Adipocyte (in vitro differentiated cells): ENCODE data around the gene PKNOX2.

Source experiments
- DNase-seq: peaks from one replicate; pipeline ENCODE4 v3.0.0-alpha.2; 2015; ENCODE audit warnings: low read depth
- H3K27me3 ChIP-seq: replicated peaks from 2 replicates; pipeline ENCODE4 v1.7.0; 2013; ENCODE audit warnings: mild to moderate bottlenecking, low read length, moderate library complexity; ENCODE audit not compliant: control insufficient read depth, insufficient read depth
- H3K36me3 ChIP-seq: 2 replicates; pipeline ENCODE4 v1.7.0; 2013; ENCODE audit warnings: low read length, mild to moderate bottlenecking, moderate library complexity; ENCODE audit not compliant: control insufficient read depth, insufficient read depth, severe bottlenecking
- H3K4me1 ChIP-seq: 2 replicates; pipeline ENCODE4 v1.7.0; 2013; ENCODE audit warnings: mild to moderate bottlenecking, low read length, moderate library complexity; ENCODE audit not compliant: control insufficient read depth, insufficient read depth
- H3K4me3 ChIP-seq: 2 replicates; pipeline ENCODE4 v1.7.0; 2013; ENCODE audit warnings: mild to moderate bottlenecking, low read length, moderate library complexity
- H3K9ac ChIP-seq: 2 replicates; pipeline ENCODE4 v1.7.0; 2013; ENCODE audit warnings: mild to moderate bottlenecking, low read length, moderate library complexity
- H3K9me3 ChIP-seq: 2 replicates; pipeline ENCODE4 v1.7.0; 2013; ENCODE audit warnings: mild to moderate bottlenecking, low read length, moderate library complexity; ENCODE audit not compliant: control insufficient read depth

The PKNOX2 gene

DNA sequence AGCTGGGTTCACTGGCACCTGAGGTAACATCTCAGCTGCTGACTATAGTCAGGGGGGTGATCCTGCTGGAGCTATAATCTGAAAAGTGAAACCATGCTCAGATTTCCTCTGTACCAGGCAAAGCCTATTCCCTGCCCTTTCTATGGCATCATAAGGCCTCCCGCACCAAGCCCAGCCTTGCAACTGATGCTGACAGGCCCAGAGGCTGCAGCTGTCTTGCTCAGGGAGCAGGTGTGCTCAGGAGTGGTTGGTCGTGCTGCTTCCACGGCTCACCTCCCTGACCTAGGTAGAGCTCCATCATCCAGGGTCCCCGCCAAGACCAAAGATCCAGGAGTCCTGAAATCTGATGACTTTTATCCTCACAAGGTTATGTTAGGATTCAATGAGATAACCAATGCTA is 209.8 kb downstream of the PKNOX2 start:
- Histone ChIP-seq H3K9me3 (no peaks in the 10 kb centered on the region), H3K27me3 (peaks cover 25% of the 10 kb centered on the region), H3K4me3 (no peak overlapping the region), H3K9ac (no peak overlapping the region), H3K36me3 (no peaks in the 10 kb centered on the region), H3K4me1 (peaks cover 7% of the 10 kb centered on the region)
- no peak for DNase-seq

DNA sequence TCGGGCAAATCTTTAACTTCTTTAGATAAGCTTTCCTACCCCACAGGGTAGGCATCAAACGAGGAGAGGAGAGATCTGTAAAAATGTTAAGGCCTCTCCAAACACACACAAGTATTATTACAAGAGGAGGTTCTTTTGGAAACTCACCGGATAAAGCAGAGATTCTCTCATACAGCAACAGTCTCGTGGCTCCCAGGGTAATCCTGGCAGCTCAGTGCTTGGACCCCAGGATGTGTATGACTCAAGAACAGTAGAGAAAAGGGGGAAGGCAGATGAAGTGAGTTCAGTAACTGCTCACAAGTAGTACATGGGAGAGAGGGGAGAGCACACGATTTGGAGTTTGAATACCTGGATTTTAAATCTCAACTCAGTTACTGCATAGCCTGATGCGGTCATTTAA is 210.6 kb downstream of the PKNOX2 start:
- H3K4me1 ChIP-seq, result peaks cover 7% of the 10 kb centered on the region
- no peaks in the 10 kb centered on the region for H3K9me3 ChIP-seq
- no peak for DNase-seq
- H3K9ac ChIP-seq, result no peak overlapping the region
- no peaks in the 10 kb centered on the region for H3K36me3 ChIP-seq
- peaks cover 24% of the 10 kb centered on the region for H3K27me3 ChIP-seq
- no peak overlapping the region for H3K4me3 ChIP-seq

DNA sequence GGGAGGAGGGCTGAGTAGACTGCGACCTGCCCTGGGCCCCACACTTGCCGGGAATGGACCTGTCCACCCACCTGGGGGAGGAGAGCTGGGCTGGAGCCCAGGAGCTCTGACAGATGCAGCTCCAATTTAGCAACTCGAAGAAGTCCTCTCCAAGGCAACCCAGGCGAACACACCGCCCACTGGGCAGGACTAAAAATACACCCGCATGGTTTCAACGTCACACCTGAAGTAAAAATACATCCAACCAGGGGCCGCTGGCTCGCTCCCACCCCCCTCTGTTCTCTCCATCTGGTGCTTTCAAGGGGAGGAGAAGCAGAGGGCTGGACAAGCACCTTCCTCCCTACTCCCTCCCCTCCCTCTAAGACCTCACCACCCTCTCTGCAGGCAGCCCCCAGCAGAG is 211.6 kb downstream of the PKNOX2 start:
- Histone ChIP-seq H3K4me3 (no peak overlapping the region), H3K9ac (no peak overlapping the region), H3K9me3 (no peaks in the 10 kb centered on the region), H3K36me3 (no peaks in the 10 kb centered on the region), H3K4me1 (peaks cover 7% of the 10 kb centered on the region), H3K27me3 (peaks cover 19% of the 10 kb centered on the region)
- no peak for DNase-seq

DNA sequence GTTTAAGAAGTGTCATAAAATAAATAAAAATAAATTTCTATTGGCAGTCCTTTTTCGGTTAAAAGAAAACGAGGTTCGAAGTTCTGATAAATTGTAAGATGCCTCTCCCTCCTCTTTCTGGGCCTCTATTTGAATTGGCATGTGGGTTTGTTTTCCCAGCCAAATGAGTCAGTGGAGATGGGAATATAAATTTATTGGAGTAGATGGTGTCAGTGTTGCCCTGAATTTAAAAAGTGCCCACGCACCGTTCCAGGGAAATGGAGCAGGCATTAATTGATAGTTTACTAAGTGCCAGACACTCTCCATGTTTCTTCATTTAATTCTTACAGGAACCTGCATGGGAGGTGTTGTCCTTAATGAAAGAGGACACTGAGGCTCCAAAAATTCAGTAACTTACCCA is 212.3 kb downstream of the PKNOX2 start:
- H3K36me3 ChIP-seq, result no peaks in the 10 kb centered on the region
- H3K4me1 ChIP-seq, result peaks cover 7% of the 10 kb centered on the region
- H3K27me3 ChIP-seq, result peaks cover 19% of the 10 kb centered on the region
- no peak overlapping the region for H3K4me3 ChIP-seq
- no peak overlapping the region for H3K9ac ChIP-seq
- no peak for DNase-seq
- H3K9me3 ChIP-seq, result no peaks in the 10 kb centered on the region

DNA sequence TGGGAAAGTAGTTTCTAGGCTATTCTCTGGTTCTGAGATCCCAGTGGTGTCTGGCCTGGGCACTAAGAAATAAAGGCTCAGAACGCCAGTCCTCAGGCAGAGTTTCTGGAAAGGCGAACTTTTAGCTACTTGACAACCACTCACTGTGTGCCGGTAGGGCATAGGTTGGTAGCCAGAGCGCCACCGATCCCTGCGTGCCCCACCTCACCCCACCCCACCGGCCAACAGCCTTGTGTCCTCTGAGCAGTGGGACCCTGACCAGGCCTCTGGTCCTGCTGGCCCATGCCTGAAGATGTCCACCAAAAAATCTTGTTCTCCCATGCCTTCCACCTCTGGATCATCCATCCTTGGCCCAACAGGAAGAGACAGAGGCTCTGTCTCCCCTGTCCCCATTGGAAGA is 213.5 kb downstream of the PKNOX2 start:
- H3K4me3 ChIP-seq, result no peak overlapping the region
- H3K9ac ChIP-seq, result no peak overlapping the region
- DNase-seq, result no peak
- peaks cover 12% of the 10 kb centered on the region for H3K27me3 ChIP-seq
- H3K9me3 ChIP-seq, result no peaks in the 10 kb centered on the region
- peaks cover 7% of the 10 kb centered on the region for H3K4me1 ChIP-seq
- no peaks in the 10 kb centered on the region for H3K36me3 ChIP-seq

DNA sequence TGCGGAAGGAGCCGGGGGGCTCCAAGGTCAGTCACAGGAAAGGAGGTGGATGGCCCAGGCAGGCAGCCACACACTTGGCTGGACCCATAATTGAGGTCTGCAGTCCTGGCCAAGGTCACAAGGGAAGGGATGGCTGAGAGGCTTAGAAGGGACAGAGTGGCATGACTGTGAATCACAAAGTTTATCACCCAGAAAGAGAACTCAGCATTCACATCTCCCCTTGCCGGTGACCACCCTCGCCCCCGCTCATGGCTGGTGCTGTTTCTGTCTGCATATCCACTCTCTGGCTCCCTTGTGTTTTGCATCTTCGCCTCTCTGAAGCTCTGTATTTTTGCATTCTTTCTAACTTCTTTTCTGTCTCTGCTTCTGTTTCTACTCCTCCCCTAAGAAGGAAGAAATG is 214.0 kb downstream of the PKNOX2 start:
- peaks cover 7% of the 10 kb centered on the region for H3K4me1 ChIP-seq
- no peak for DNase-seq
- H3K4me3 ChIP-seq, result no peak overlapping the region
- peaks cover 12% of the 10 kb centered on the region for H3K27me3 ChIP-seq
- no peak overlapping the region for H3K9ac ChIP-seq
- H3K36me3 ChIP-seq, result no peaks in the 10 kb centered on the region
- no peaks in the 10 kb centered on the region for H3K9me3 ChIP-seq

DNA sequence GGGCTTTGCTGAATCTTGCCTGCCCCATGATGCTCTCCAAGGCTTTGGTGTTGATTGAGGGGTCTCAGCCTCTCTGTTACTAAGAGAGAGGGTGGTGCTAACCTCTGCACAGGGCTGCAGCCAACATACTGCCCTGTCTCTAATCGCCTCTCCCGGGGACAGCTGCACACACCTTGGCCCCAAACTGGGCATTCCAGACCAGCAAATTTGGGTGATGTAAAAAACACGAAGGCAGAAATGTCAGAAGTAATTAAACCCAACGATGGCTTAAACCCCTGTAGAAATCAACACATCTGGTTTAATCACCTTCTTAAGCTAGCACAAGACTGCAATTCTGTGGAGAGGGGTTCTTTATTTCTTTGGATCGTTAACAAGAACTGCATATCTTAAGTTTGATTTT is 215.0 kb downstream of the PKNOX2 start:
- peaks cover 8% of the 10 kb centered on the region for H3K27me3 ChIP-seq

DNA sequence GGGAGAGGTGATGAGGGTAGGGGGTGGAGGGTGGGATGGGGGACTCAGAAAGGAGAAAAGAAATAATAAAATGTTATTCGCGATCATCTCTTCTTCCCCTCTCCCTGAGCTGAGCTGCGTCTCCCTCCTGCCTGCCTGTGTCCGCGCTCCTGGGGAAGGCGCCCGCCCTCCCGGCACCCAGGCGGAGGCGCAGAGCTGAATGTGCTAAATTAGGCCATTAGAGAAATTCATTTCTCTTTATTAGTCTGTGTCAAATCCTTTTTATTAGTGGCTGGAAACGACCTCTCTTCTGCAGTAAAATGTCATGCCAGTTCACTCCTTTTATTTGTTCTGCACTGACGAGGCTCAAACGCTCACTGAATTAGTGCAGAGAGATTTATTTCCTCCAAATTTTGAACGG is 215.4 kb downstream of the PKNOX2 start:
- Histone ChIP-seq H3K4me1 (peaks cover 7% of the 10 kb centered on the region), H3K27me3 (peaks cover 8% of the 10 kb centered on the region), H3K9ac (no peak overlapping the region), H3K9me3 (no peaks in the 10 kb centered on the region), H3K36me3 (no peaks in the 10 kb centered on the region), H3K4me3 (no peak overlapping the region)
- no peak for DNase-seq

More for the DNA sequence above, 215.0 kb downstream of the PKNOX2 start:
- Histone ChIP-seq H3K9ac (no peak overlapping the region), H3K9me3 (no peaks in the 10 kb centered on the region), H3K36me3 (no peaks in the 10 kb centered on the region), H3K4me3 (no peak overlapping the region), H3K4me1 (peaks cover 7% of the 10 kb centered on the region)
- DNase-seq, result no peak

DNA sequence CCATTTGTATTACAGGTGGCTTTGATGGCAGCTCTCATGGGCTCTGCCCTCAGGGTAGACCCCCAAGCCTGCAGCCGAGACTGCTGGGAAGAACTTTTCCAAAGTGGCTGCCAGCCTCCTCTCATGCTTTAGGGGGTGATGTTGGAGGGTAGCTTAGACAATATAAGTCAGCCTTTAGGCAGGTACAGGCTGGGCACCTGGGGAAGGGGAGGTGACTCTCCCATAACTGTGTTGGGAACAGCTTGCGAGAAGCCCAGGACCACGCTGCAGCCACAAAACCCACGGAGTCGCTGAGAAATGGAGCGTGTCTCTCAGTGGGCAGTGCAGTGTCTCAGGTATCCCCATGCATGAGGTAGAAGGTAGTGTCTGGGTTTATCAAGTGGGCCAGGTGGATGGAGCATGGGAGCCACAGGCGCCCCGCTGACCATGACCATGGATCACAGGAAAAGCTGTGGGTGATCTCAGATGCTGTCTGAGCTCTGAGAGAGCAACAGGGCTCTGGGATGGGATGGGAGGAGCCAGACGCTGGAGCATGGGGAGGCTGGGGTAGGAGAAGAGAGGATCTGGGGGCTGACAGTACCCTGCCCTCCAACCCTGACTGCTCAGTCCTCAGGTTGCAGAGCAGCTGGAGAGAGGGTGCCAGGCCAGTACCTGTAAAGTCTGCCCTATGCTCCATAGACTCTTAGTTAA is 216.3 kb downstream of the PKNOX2 start:
- no peak overlapping the region for H3K4me3 ChIP-seq
- H3K9ac ChIP-seq, result no peak overlapping the region
- DNase-seq, result no peak
- peaks cover 8% of the 10 kb centered on the region for H3K27me3 ChIP-seq
- H3K36me3 ChIP-seq, result no peaks in the 10 kb centered on the region
- peaks cover 7% of the 10 kb centered on the region for H3K4me1 ChIP-seq
- no peaks in the 10 kb centered on the region for H3K9me3 ChIP-seq

DNA sequence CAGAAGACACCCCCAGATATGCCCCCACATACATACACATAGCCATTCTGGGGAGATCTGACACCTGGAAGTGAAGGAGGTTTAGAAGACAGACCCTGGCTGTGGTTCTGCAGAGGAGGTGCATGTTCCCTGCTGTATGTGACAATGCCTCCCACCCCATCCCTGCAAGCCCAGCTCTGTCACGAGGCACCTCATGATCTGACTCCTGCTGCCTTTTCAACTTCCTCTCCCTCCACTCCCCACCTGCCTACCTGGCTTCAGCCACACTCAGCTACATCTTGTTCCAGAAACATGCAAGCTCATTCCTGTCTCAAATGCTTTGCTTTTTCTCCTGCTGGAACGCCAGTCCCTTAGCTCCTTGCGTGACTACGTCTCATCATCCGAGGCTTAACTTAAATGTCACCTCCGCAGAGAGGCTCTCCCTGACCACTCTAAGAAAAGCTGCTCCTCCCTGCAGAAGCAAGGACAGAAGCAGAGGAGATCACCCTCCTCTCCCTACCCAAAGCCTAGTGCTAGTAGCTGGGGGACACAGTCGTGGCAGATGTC is 217.0 kb downstream of the PKNOX2 start:
- Histone ChIP-seq H3K4me3 (no peak overlapping the region), H3K9me3 (no peaks in the 10 kb centered on the region), H3K27me3 (peaks cover 4% of the 10 kb centered on the region), H3K9ac (no peak overlapping the region), H3K36me3 (no peaks in the 10 kb centered on the region), H3K4me1 (peaks cover 2% of the 10 kb centered on the region)
- no peak for DNase-seq

DNA sequence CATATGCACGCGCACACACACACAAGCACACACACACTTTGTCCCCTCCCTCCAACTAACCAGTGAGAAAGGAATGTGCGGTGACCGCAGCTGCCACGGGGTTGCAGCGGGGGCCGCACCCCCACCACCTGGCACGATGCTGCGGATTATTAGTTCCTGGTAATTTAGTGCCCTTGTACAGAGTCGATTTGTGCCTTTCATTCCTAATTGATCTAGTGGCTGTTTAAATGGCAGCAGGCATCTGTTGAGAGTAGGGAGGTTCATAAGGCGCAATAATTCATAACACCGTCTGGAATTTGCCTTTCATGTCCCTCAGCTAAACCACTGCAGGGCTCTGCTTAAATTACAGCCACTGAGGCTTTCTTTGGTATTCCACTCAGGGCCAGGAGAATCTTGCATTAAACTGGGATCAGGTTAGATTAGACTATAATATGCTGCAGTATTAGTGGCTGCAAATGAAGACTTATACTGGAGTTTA is 217.8 kb downstream of the PKNOX2 start:
- H3K4me1 ChIP-seq, result no peaks in the 10 kb centered on the region

DNA sequence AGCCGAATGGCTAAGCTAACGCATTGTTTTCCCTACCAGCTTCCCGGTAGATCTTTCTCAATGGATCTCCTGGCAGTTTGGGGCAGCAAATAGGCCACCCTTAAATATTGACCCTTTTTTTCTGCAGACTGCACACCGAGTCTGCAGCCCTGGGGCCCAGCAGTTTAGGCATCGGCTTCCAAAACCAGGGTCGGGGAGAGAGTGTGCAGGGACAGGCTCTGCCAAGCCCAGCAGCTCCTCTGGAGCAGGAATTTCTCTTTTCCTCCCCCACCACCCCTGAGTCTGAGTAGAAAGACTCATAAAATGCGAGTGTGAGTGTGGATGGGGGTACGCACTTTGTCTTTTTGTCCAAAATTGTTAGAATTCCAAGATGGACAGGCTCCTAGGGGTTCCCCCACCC is 218.3 kb downstream of the PKNOX2 start:
- H3K36me3 ChIP-seq, result no peaks in the 10 kb centered on the region
- H3K9me3 ChIP-seq, result no peaks in the 10 kb centered on the region
- H3K27me3 ChIP-seq, result peaks cover 4% of the 10 kb centered on the region
- H3K9ac ChIP-seq, result no peak overlapping the region
- H3K4me3 ChIP-seq, result no peak overlapping the region
- no peak for DNase-seq
- no peaks in the 10 kb centered on the region for H3K4me1 ChIP-seq

More for the DNA sequence above, 217.8 kb downstream of the PKNOX2 start:
- no peak overlapping the region for H3K4me3 ChIP-seq
- peaks cover 4% of the 10 kb centered on the region for H3K27me3 ChIP-seq
- no peaks in the 10 kb centered on the region for H3K36me3 ChIP-seq
- DNase-seq, result peak; percentile 21
- no peaks in the 10 kb centered on the region for H3K9me3 ChIP-seq
- no peak overlapping the region for H3K9ac ChIP-seq
